ENCODE results near the gene ZNF497.
A peak's percentile ranks its signal among the peaks of the same experiment; 100 is the strongest.
"Not testable (repeated sequence)": the region's sequence is repeated elsewhere in the genome, so short reads cannot be mapped to it uniquely, and the experiment has no call there.

The ZNF497 gene

GRCh38 chr19:58394821-58395219, 32.3 kb upstream of the ZNF497 start:
- DNase-seq (ENCODE audit: low read depth) = no peak

- DNase-seq (ENCODE audit: low read depth) = no peak
Measured at GRCh38 chr19:58393725-58394033, 31.1 kb upstream of the ZNF497 start.

- no peak for DNase-seq (ENCODE audit: low read depth)
Measured at GRCh38 chr19:58392945-58393724, 30.6 kb upstream of the ZNF497 start.

GRCh38 chr19:58388175-58388526, 25.6 kb upstream of the ZNF497 start:
- no peak for DNase-seq (ENCODE audit: low read depth)

GRCh38 chr19:58387338-58388174, 25.0 kb upstream of the ZNF497 start:
- no peak for DNase-seq (ENCODE audit: low read depth)

GRCh38 chr19:58386576-58387337, 24.2 kb upstream of the ZNF497 start, which contains the start of gene RPS5:
Gene RPS5, plus strand, starts transcription at chr19:58387269. Its CDS starts 869 bp downstream, at chr19:58388138.
- peak; percentile 96 for DNase-seq (ENCODE audit: low read depth)

GRCh38 chr19:58385891-58386575, 23.5 kb upstream of the ZNF497 start:
- no peak for DNase-seq (ENCODE audit: low read depth)

GRCh38 chr19:58385313-58385890, 22.9 kb upstream of the ZNF497 start:
- no peak for DNase-seq (ENCODE audit: low read depth)

- DNase-seq (ENCODE audit: low read depth) = no peak
Measured at GRCh38 chr19:58382997-58383603, 20.5 kb upstream of the ZNF497 start.

- DNase-seq (ENCODE audit: low read depth) = no peak
Measured at GRCh38 chr19:58381460-58382212, 19.1 kb upstream of the ZNF497 start.

GRCh38 chr19:58380662-58381459, 18.3 kb upstream of the ZNF497 start, which contains the start of gene ZNF837:
Gene ZNF837, minus strand, starts transcription at chr19:58381030. Its CDS starts 11,698 bp downstream, at chr19:58369332.
- peak; percentile 100 for DNase-seq (ENCODE audit: low read depth)

GRCh38 chr19:58380037-58380661, 17.6 kb upstream of the ZNF497 start:
- DNase-seq (ENCODE audit: low read depth) = no peak

- DNase-seq (ENCODE audit: low read depth) = no peak
Measured at GRCh38 chr19:58379246-58379645, 16.7 kb upstream of the ZNF497 start.

- DNase-seq (ENCODE audit: low read depth) = not testable (repeated sequence)
Measured at GRCh38 chr19:58376724-58377123, 14.2 kb upstream of the ZNF497 start.

- no peak for DNase-seq (ENCODE audit: low read depth)
Measured at GRCh38 chr19:58374200-58374599, 11.6 kb upstream of the ZNF497 start.

- DNase-seq (ENCODE audit: low read depth) = no peak
Measured at GRCh38 chr19:58372311-58373133, 10.0 kb upstream of the ZNF497 start.

GRCh38 chr19:58368561-58369360, 6.2 kb upstream of the ZNF497 start:
- DNase-seq (ENCODE audit: low read depth) = no peak
